HuH-7.5 (cell line): Measurements from ENCODE around the gene PNPLA8.

Experiments
- DNase-seq: peaks from one replicate; pipeline ENCODE4 v3.0.0; 2011; ENCODE audit warnings: low spot score

Gene PNPLA8

DNA sequence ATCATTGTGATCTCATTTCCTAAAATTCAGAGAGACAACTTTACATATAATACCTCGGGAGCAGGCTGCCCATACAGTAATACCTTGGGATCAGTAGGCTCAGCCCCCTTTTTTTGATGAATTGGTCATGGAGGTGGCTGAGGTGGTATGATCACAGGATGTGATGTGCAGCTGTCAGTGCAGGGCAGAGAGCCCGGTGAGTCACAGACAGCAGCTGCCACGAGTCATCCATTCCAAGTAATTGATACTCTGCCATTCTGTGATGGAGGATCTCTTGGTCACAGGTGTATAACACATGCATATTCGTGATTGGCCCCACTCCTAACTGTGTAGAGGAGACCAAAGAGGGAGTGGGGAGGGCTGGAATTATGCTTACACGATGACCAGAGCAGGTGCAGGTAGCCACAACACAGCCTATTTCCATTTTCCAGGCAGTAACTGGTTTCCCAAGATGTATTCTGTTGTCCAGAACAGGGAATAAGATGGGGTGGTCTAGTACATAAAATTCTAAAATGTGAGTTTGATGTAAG lies 83.8 kb downstream of the PNPLA8 start:
- DNase-seq: no peak

GRCh38 chr7:108441392-108441955 lies 84.5 kb downstream of the PNPLA8 start:
- no peak for DNase-seq

DNA sequence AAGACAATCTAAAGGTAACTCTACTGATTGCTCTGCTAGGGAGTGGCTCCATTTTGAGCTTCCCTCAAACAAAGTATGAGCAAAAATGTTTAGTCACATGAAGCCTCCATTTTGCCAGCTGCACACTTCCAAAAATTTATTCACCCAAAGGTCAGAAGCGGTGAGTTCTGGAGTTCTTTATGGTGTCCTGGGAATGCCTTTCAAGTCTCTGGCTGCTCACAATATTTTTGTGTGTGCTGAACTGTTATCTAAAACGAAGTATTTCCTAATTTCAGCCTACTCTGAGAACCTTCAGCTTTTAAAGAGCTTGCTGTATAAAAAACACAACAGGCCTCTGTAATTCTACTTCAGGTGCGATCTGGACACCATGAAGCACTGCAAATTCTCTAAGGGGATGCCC lies 85.3 kb downstream of the PNPLA8 start:
- no peak for DNase-seq

GRCh38 chr7:108436906-108437305 lies 89.0 kb downstream of the PNPLA8 start:
- no peak for DNase-seq

GRCh38 chr7:108434010-108434409 lies 91.9 kb downstream of the PNPLA8 start:
- DNase-seq: no peak

DNA sequence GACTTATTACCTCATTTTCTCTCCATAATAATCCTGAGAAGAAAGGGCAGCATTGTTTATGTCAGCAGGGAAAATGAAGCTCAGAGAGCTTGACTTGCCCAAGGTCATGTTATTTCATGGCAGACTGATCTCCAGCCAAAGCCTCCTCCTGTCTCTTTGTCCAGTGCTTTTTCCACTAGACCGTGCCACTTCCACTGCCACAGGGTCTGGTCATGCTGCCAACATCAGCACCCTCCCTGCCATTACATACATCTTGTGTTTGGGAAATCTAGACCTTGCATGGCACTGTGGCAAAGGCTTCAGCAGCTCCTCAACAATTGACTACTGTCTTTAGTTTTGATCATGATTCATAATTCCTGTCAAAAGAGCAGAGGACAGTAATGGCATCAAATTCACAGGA lies 94.8 kb downstream of the PNPLA8 start:
- no peak for DNase-seq

GRCh38 chr7:108430664-108431063 lies 95.3 kb downstream of the PNPLA8 start:
- no peak for DNase-seq

DNA sequence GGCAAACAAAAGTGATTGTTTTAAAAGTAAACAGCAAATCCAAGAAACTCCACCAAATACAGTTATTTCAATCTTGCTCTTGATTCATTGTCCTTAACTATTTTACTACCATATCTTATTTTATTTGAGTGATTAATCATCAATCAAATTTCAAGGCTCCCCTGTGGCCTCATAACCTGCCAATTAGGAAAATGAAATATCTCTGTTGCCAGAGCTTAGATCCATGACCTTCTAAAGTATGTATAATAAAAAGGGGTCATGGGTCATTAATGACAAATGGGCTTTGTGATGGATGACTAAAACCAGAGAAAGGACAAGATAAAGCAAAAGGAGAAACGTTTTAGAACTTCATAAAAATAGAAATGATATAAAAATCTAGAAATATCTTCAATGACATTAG lies 98.2 kb downstream of the PNPLA8 start:
- no peak for DNase-seq

DNA sequence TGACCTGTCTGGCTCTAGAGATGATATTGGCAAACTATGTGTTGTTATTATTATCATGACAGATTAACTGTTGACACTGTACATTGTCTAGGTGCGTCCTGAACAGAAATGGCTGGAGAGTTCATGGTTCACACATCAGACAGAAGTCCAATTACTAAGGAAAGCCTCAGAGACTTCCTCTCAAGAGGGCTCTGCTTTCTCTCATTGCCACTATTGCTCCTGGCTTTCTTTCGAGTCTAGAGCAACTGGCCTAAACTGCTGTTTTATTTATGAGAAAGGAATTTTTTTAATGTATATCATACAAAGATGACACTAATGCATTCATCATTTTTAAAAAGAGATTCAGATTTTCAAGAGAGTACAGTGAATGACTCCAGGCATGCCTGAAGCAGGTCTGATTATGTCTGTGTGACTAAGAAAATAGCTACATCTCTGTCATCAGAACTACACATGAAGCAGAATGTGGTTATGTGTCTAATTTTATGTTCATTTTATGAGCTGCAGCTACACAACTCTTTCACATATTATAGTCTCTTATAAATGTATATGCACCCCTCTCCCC lies 100.1 kb downstream of the PNPLA8 start:
- no peak for DNase-seq

DNA sequence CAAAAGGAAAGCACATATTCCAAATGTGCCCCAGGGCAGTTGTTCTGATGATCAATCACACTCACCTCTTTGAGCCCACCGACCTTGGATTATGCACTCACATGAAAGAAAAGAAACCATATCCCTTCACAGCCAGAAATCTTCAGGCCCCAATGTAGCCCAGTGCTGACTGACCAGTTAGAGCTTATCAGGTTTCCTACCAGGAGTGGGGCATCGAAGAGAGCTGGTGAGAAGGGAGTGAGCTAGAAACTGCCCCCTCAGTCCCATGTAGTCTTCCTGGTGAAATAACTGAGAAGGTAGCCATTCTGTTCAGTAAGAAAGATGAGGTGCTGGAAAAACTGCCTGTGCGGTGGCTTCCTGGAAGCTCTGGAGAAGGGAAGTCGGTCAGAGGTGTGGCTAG lies 101.9 kb downstream of the PNPLA8 start:
- DNase-seq: no peak

DNA sequence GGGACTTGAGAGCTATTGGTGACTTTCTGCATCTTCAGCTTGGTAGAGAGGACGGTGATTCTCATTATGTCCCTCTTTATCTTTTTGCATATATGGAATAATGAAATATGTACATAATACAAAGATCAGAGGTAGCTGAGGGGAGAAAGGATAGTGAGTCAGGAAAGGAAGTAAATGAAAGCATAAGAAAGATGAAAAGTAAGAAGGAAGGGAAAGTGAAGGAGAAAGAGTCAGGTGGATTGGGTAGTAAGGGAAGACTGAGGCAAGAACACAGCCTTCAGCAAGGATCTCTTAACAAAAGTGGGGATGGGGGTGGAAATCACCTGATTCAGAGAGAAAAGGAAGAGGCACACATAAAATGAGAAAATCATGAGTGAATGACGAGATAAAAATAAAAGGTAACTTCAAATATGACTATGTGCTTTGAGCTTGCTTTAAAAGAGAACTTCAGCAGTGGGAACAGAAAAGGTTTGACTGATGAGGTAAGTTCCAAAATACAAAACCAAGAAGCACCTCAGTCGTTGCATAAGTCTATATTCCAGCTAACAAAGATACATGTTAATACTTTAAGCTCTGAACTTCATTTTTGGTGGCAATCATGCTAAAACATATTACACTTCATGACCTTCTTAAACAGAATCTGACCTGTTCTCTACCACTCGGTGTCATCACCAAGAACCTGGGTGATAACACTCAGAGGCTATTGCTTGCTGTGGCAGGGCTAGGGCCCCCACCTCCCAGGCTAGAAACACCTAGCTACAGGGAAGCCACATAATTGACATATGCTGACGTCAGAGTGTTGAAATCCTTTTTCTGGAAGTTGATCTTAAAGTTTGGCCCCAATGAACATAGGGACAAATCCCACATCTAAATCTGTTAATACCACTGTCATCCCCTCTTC lies 102.6 kb downstream of the PNPLA8 start:
- DNase-seq: no peak

DNA sequence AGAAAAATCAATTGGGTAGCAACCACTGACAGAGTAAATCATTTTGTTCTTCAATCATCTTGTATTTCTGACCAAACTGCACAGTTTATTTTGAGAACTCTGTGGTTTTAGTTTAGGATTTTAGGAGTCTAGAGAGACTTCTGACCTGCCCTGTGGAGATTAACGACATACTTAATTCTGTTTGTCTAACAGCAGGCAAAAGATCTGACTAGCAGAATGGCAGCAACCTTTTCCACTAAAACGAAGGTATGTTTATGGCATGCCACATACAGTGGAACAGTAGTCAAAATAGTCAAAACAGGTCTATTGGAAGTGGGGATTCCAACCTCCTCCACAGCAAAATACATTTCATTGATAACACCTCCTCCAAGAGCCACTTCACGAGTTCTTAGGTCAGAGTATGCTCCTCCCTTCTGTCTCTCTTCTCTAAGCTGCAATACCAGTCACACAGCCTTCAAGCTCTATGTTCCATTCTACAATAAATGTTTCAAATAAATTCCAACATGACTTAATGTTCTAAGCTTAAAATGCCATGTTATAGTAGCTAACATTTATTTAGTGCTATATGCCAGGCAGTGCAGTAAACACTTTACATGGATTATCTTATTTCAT lies 104.1 kb downstream of the PNPLA8 start:
- DNase-seq: no peak
